K562 (cell line): ENCODE data around the gene CHD2. TPM values are rescaled to one million over a fixed set of nuclear protein-coding genes. Genes with fewer than 3 reads are reported as not detected.

Experiments
- ATAC-seq: fragments of 200-7000 bp; cut with Tn5 transposase; 3 replicates; pipeline ENCODE4 v1.9.1; 2020; ENCODE audit warnings: moderate library complexity
- BruUV-seq: library from RNA; stranded (reverse); fragments of 400-500 nt; replicated peaks from 2 replicates; lab custom pipeline; 2021; lab: Mats Ljungman, UMichigan
- CTCF ChIA-PET: fragments of 300-600 bp; formaldehyde crosslinking; extraction: SDS; loops from one replicate; lab custom pipeline; 2021; ENCODE audit warnings: low intra/inter-chr PET ratio; lab: Yijun Ruan, JAX
- POLR2A ChIA-PET: fragments of 300-600, 350-650 bp; sonication (Branson Sonifier 250); formaldehyde crosslinking; extraction: SDS; loops from one replicate; lab custom pipeline; 2021; ENCODE audit warnings: antibody characterized with exemption, inconsistent platforms; lab: Yijun Ruan, JAX
- DNase-seq, 4 experiments: peaks; one replicate each; pipeline versions ENCODE4 v3.0.0 to v3.0.0-alpha.2; 2011 to 2018; ENCODE audit warnings: low spot score in 3 of 4, mixed read lengths in 3 of 4; ENCODE audit errors: extremely low read depth in 1 of 4
- FAIRE-seq: peaks from 2 replicates; lab custom pipeline; 2011; peaks lifted over from hg19 to GRCh38; lab: Jason Lieb, UNC
- H2AFZ ChIP-seq: 2 replicates; pipeline ENCODE4 v1.6.0; 2011; ENCODE audit warnings: low read depth, low read length, control low read depth, inconsistent platforms
- H3K27ac ChIP-seq: fragments of 200-600 bp; 3 replicates; pipeline ENCODE4 v1.8.0; 2011; ENCODE audit warnings: low read depth, mild to moderate bottlenecking, control low read depth, inconsistent platforms, low read length, moderate library complexity, mixed read lengths; ENCODE audit errors: extremely low read depth
- H3K27me3 ChIP-seq, 2 experiments: fragments of 300-600 bp in 1 of 2; 2 replicates in 1 of 2; 3 replicates in 1 of 2; pipeline versions ENCODE4 v1.6.0 to v1.8.0; 2011; ENCODE audit warnings: inconsistent platforms in 2 of 2, low read length in 2 of 2, mild to moderate bottlenecking in 1 of 2, mixed read lengths in 1 of 2, moderate library complexity in 1 of 2; ENCODE audit not compliant: control insufficient read depth in 2 of 2, insufficient read depth in 2 of 2
- H3K36me3 ChIP-seq: fragments of 300-600 bp; 3 replicates; pipeline ENCODE4 v1.8.0; 2011; ENCODE audit warnings: mild to moderate bottlenecking, low read length, inconsistent platforms; ENCODE audit not compliant: control insufficient read depth, insufficient read depth
- H3K4me1 ChIP-seq, 2 experiments: fragments of 200-600 bp in 1 of 2; replicated peaks in 1 of 2; 2 replicates in 1 of 2; 3 replicates in 1 of 2; pipeline versions ENCODE4 v1.5.1 to v1.8.0; 2011; ENCODE audit warnings: inconsistent platforms in 2 of 2, low read length in 2 of 2, mild to moderate bottlenecking in 1 of 2, mixed read lengths in 1 of 2, moderate library complexity in 1 of 2; ENCODE audit not compliant: control insufficient read depth in 2 of 2, insufficient read depth in 2 of 2
- H3K4me2 ChIP-seq: 2 replicates; pipeline ENCODE4 v1.6.1; 2011; ENCODE audit warnings: low read length, control low read depth, inconsistent platforms, mixed read lengths; ENCODE audit not compliant: insufficient read depth
- H3K4me3 ChIP-seq: fragments of 200-600 bp; sonication (generic), shearing (Covaris generic); 2 replicates; pipeline ENCODE4 v1.5.1; 2016; ENCODE audit warnings: control low read depth, inconsistent platforms
- H3K79me2 ChIP-seq: fragments of 200-600 bp; 3 replicates; pipeline ENCODE4 v1.8.0; 2011; ENCODE audit warnings: low read length, inconsistent platforms; ENCODE audit not compliant: control insufficient read depth, insufficient read depth
- H3K9ac ChIP-seq, 2 experiments: 2 replicates each; pipeline versions ENCODE4 v1.6.0 to v1.6.1; 2011; ENCODE audit warnings: low read depth in 2 of 2, low read length in 2 of 2, control low read depth in 1 of 2, inconsistent platforms in 1 of 2, mild to moderate bottlenecking in 1 of 2, mixed read lengths in 1 of 2; ENCODE audit not compliant: insufficient read depth in 1 of 2
- H3K9me1 ChIP-seq: one replicate; pipeline ENCODE4 v1.6.0; 2011; ENCODE audit warnings: inconsistent platforms, mild to moderate bottlenecking, low read length, moderate library complexity; ENCODE audit not compliant: control insufficient read depth, insufficient read depth
- H3K9me3 ChIP-seq: replicated peaks from 2 replicates; pipeline ENCODE4 v1.5.1; 2011; ENCODE audit warnings: low read depth, low read length, inconsistent platforms; ENCODE audit not compliant: control insufficient read depth, insufficient read depth
- H4K20me1 ChIP-seq: replicated peaks from 2 replicates; pipeline ENCODE4 v1.6.1; 2011; ENCODE audit warnings: low read length, inconsistent platforms, mixed read lengths; ENCODE audit not compliant: control insufficient read depth, insufficient read depth
- C11orf30 ChIP-seq: fragments of 450-650 bp; IDR thresholded peaks from 2 replicates; pipeline ENCODE4 v1.6.1; 2016; ENCODE audit warnings: low read depth, mild to moderate bottlenecking
- CSDE1 ChIP-seq, 2 experiments: fragments of 450-650 bp; IDR thresholded peaks; 2 replicates each; pipeline ENCODE4 v1.6.1; 2016; ENCODE audit warnings: mild to moderate bottlenecking in 1 of 2
- FOXJ3 ChIP-seq: sonication (generic); formaldehyde crosslinking; IDR thresholded peaks from 2 replicates; pipeline ENCODE4 v1.4.0; 2020; ENCODE audit warnings: mild to moderate bottlenecking, missing genetic modification reagents
- GABPB1 ChIP-seq: sonication (generic); formaldehyde crosslinking; IDR thresholded peaks from 2 replicates; pipeline ENCODE4 v1.8.0; 2022; ENCODE audit warnings: mild to moderate bottlenecking, missing genetic modification reagents
- HDAC3 ChIP-seq: fragments of 450-650 bp; IDR thresholded peaks from 2 replicates; pipeline ENCODE4 v1.6.1; 2018; ENCODE audit warnings: borderline replicate concordance, mild to moderate bottlenecking, moderate library complexity; ENCODE audit not compliant: partially characterized antibody
- KAT7 ChIP-seq: sonication (generic); formaldehyde crosslinking; IDR thresholded peaks from 2 replicates; pipeline ENCODE4 v1.8.0; 2022; ENCODE audit warnings: missing genetic modification reagents, mild to moderate bottlenecking, borderline replicate concordance
- MAFF ChIP-seq: IDR thresholded peaks from 2 replicates; pipeline ENCODE4 v1.6.1; 2012; ENCODE audit warnings: low read length, improper control_type of control experiment
- MAFG ChIP-seq: fragments of 450-650 bp; conservative IDR thresholded peaks from 2 replicates; pipeline ENCODE4 v1.6.1; 2016; ENCODE audit warnings: missing genetic modification characterization, missing compliant biosample characterization
- NR2F6 ChIP-seq: fragments of 450-650 bp; formaldehyde crosslinking; IDR thresholded peaks from 2 replicates; pipeline ENCODE4 v1.4.0; 2020; ENCODE audit warnings: mild to moderate bottlenecking
- NUFIP1 ChIP-seq: fragments of 450-650 bp; IDR thresholded peaks from 2 replicates; pipeline ENCODE4 v1.6.1; 2018; ENCODE audit not compliant: partially characterized antibody
- PRPF4 ChIP-seq: fragments of 200-400 bp; formaldehyde crosslinking; IDR thresholded peaks from one replicate; pipeline ENCODE4 v1.6.1; 2017; ENCODE audit warnings: low read length, low read depth, mild to moderate bottlenecking; ENCODE audit not compliant: insufficient read depth, poor library complexity, severe bottlenecking
- SRSF9 ChIP-seq: fragments of 200-400 bp; formaldehyde crosslinking; IDR thresholded peaks from 2 replicates; pipeline ENCODE4 v1.6.1; 2017; ENCODE audit warnings: low read depth, low read length, borderline replicate concordance
- ZNF311 ChIP-seq: fragments of 250-450 bp; sonication (Bioruptor Pico); IDR thresholded peaks from 2 replicates; pipeline ENCODE4 v1.4.0; 2020; ENCODE audit warnings: mild to moderate bottlenecking, moderate library complexity
- ZNF316 ChIP-seq: fragments of 450-650 bp; IDR thresholded peaks from 2 replicates; pipeline ENCODE4 v1.6.1; 2016
- WGBS: fragments of 100-300 bp; shearing (Covaris generic); methylation state at CpG from one replicate; pipeline ENCODE4 v1.1.6; 2016; ENCODE audit warnings: low coverage, mixed read lengths; ENCODE audit not compliant: insufficient coverage; ENCODE audit errors: missing lambda C conversion rate; 5-methylcytosine and 5-hydroxymethylcytosine counted together
- in situ Hi-C: fragments of 300-500 bp; cut with MboI; formaldehyde crosslinking; loops from 4 replicates; pipeline ENCODE4 v1.15.0; 2018; ENCODE audit warnings: inconsistent platforms, mixed read lengths
- intact Hi-C: fragments of 100-400 bp; cut with micrococcal nuclease; formaldehyde crosslinking; loops from 2 replicates; pipeline ENCODE4 v1.14.2; 2022
- polyA plus RNA-seq, 8 experiments: library from polyadenylated mRNA; depleted of rRNA in 4 of 8; stranded (reverse) in 5 of 8; unstranded in 3 of 8; fragments of >200 nt; fragmentation: Nextera tagmentation in 2 of 8; fragmentation: Illumina TruSeq in 1 of 8; extraction: Ambion mirVana in 2 of 8; extraction: Trizol in 1 of 8; gene quantifications; 2 replicates each; pipeline versions ENCODE4 v1.2.1 to v1.2.3, GENCODE V29; 2011 to 2014; ENCODE audit warnings: inconsistent platforms in 1 of 8, missing spikeins in 1 of 8
- total RNA-seq, 7 experiments: library from RNA; depleted of rRNA in 6 of 7; stranded (reverse); fragments of >200 nt in 6 of 7; fragmentation: Illumina TruSeq in 2 of 7; extraction: Trizol in 2 of 7; gene quantifications; 2 replicates each; pipeline versions ENCODE4 v1.2.1 to v1.2.3, GENCODE V29; 2011 to 2021; ENCODE audit warnings: low replicate concordance in 1 of 7
- TF ChIP-seq, protein P1 (sequence below), 2 experiments: fragments of 150-350 bp in 1 of 2; IDR thresholded peaks; 2 replicates each; pipeline ENCODE4 v1.6.1; 2012 to 2016; ENCODE audit warnings: low read depth in 2 of 2, low read length in 2 of 2, mild to moderate bottlenecking in 1 of 2, moderate library complexity in 1 of 2
- TF ChIP-seq, protein P2 (sequence below): sonication (generic); formaldehyde crosslinking; IDR thresholded peaks from 2 replicates; pipeline ENCODE4 v1.8.0; 2022; ENCODE audit warnings: missing genetic modification reagents, mild to moderate bottlenecking, borderline replicate concordance
- TF ChIP-seq, protein P3 (sequence below): fragments of 450-650 bp; formaldehyde crosslinking; IDR thresholded peaks from 2 replicates; pipeline ENCODE4 v1.4.0; 2020; ENCODE audit warnings: mild to moderate bottlenecking, mixed read lengths

The CHD2 gene
- total and polyA plus RNA-seq, 9 of the 15 experiments (the other 6 are each of a cell fraction or from before 2014, with no cell fraction given), result 38.9 to 70.8 (median 56.2) TPM

DNA sequence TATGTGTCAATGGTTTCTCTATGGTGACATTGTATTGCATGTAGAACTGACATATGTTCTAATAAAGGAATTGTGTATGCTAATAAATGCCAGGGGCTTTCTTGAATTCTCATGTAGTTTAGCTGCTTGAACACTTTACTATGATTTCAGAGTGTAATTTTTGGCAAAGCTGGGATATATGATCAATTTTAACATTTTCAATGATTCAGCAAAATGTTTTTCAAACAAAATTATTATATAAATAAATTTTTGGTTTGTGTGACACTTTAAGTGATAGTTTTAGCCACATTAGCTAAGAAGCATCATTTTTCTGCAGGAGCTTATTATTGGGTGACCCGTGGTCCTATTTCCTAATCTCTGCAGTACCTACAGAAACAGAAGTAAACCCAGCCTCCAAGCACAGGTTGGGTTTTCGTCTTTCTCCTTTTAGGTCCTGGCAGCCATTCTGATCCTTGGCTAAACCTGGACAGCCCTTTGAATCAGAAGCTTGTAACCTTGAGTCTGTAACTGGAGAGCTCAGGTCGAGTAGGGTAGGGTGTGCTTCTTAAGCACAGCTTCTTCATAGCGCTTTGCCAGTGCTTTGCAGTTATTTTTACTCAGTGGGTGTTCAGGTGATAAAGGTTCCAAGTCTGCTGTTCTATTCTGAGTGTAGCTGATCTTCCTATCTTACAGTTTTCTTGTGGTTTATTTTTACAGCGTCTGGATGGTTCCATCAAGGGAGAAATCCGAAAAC is 74.2 kb downstream of the CHD2 start:
- WGBS, result 79% methylated on average over 6 of the region's 6 CpGs
- no peaks in the 10 kb centered on the region for H3K9me3 ChIP-seq
- H3K4me1 ChIP-seq, result no peaks in the 10 kb centered on the region
- in situ Hi-C loops (no loop called here), intact Hi-C loops (no loop called here)
- H3K79me2 ChIP-seq, result no peaks in the 10 kb centered on the region
- DNase-seq, result no peak
- no peak for ATAC-seq
- ChIA-PET CTCF (no interaction called here), POLR2A (interaction anchor here (0.7 to 1.5 kb wide), 4 partner anchors 10 to 30 kb away, joined by 4 to 5 read pairs (median 4); no protein-coding TSS in a partner anchor)
- no TSS peak for BruUV-seq
- H3K36me3 ChIP-seq, result peaks cover 77% of the 10 kb centered on the region
- no peak overlapping the region for H3K4me2 ChIP-seq
- no peak overlapping the region for H3K9ac ChIP-seq
- H2AFZ ChIP-seq, result no peak overlapping the region
- no peak for FAIRE-seq
- no peak overlapping the region for H3K27ac ChIP-seq
- H4K20me1 ChIP-seq, result no peaks in the 10 kb centered on the region
- H3K9me1 ChIP-seq, result no peaks in the 10 kb centered on the region
- H3K4me3 ChIP-seq, result no peak overlapping the region
- H3K27me3 ChIP-seq, result no peaks in the 10 kb centered on the region
- TF ChIP-seq ZNF311 (CRISPR knock-in tag) (no peak), SRSF9 (no peak), MAFG (tag) (peak; percentile 39), NUFIP1 (no peak), C11orf30 (peak; percentile 58), PRPF4 (no peak), HDAC3 (no peak), ZNF316 (peak; percentile 67), MAFF (peak; percentile 32; the same call in 1 of the 2 replicates), NR2F6 (CRISPR knock-in tag) (no peak), CSDE1 (IDR thresholded peaks at IDR 0.05) (no peak), FOXJ3 (CRISPR knock-in tag) (no peak), GABPB1 (no peak), KAT7 (no peak)
- TF ChIP-seq, protein P1, sequence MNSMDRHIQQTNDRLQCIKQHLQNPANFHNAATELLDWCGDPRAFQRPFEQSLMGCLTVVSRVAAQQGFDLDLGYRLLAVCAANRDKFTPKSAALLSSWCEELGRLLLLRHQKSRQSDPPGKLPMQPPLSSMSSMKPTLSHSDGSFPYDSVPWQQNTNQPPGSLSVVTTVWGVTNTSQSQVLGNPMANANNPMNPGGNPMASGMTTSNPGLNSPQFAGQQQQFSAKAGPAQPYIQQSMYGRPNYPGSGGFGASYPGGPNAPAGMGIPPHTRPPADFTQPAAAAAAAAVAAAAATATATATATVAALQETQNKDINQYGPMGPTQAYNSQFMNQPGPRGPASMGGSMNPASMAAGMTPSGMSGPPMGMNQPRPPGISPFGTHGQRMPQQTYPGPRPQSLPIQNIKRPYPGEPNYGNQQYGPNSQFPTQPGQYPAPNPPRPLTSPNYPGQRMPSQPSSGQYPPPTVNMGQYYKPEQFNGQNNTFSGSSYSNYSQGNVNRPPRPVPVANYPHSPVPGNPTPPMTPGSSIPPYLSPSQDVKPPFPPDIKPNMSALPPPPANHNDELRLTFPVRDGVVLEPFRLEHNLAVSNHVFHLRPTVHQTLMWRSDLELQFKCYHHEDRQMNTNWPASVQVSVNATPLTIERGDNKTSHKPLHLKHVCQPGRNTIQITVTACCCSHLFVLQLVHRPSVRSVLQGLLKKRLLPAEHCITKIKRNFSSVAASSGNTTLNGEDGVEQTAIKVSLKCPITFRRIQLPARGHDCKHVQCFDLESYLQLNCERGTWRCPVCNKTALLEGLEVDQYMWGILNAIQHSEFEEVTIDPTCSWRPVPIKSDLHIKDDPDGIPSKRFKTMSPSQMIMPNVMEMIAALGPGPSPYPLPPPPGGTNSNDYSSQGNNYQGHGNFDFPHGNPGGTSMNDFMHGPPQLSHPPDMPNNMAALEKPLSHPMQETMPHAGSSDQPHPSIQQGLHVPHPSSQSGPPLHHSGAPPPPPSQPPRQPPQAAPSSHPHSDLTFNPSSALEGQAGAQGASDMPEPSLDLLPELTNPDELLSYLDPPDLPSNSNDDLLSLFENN (IDR thresholded peaks at IDR 0.05; ENCODE audit: low read depth in 2 of 2, low read length in 2 of 2), result no peak
- TF ChIP-seq, protein P2, sequence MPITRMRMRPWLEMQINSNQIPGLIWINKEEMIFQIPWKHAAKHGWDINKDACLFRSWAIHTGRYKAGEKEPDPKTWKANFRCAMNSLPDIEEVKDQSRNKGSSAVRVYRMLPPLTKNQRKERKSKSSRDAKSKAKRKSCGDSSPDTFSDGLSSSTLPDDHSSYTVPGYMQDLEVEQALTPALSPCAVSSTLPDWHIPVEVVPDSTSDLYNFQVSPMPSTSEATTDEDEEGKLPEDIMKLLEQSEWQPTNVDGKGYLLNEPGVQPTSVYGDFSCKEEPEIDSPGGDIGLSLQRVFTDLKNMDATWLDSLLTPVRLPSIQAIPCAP, result no peak
- TF ChIP-seq, protein P3, sequence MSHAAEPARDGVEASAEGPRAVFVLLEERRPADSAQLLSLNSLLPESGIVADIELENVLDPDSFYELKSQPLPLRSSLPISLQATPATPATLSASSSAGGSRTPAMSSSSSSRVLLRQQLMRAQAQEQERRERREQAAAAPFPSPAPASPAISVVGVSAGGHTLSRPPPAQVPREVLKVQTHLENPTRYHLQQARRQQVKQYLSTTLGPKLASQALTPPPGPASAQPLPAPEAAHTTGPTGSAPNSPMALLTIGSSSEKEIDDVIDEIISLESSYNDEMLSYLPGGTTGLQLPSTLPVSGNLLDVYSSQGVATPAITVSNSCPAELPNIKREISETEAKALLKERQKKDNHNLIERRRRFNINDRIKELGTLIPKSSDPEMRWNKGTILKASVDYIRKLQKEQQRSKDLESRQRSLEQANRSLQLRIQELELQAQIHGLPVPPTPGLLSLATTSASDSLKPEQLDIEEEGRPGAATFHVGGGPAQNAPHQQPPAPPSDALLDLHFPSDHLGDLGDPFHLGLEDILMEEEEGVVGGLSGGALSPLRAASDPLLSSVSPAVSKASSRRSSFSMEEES (CRISPR knock-in tag), result no peak
